NCI-H748 treated with DMSO at 0.1 percent for 48 hours (cell line): ENCODE data around the gene NDUFV3.
"Not testable (repeated sequence)": the region's sequence is repeated elsewhere in the genome, so short reads cannot be mapped to it uniquely, and the experiment has no call there.

Source experiments
- DNase-seq: peaks from one replicate; lab custom pipeline; 2025; lab: John Stamatoyannopoulos, UW

NDUFV3 gene

GRCh38 chr21:42936360-42936759 lies 43.3 kb downstream of the NDUFV3 start:
- not testable (repeated sequence) for DNase-seq

- DNase-seq: not testable (repeated sequence)
Observed at GRCh38 chr21:42937034-42937940, 44.2 kb downstream of the NDUFV3 start.

- DNase-seq: no peak
Observed at GRCh38 chr21:42937960-42938605, 45.0 kb downstream of the NDUFV3 start.

- DNase-seq: not testable (repeated sequence)
Observed at GRCh38 chr21:42938606-42938995, 45.5 kb downstream of the NDUFV3 start.

GRCh38 chr21:42939582-42940413 lies 46.7 kb downstream of the NDUFV3 start:
- no peak for DNase-seq

GRCh38 chr21:42941696-42942085 lies 48.6 kb downstream of the NDUFV3 start:
- DNase-seq: no peak

GRCh38 chr21:42942244-42942643 lies 49.1 kb downstream of the NDUFV3 start:
- no peak for DNase-seq

GRCh38 chr21:42949094-42949755 lies 56.1 kb downstream of the NDUFV3 start:
- not testable (repeated sequence) for DNase-seq

GRCh38 chr21:42951193-42951592 lies 58.1 kb downstream of the NDUFV3 start:
- DNase-seq: not testable (repeated sequence)

- DNase-seq: no peak
Observed at GRCh38 chr21:42956824-42957630, 63.9 kb downstream of the NDUFV3 start.

GRCh38 chr21:42958122-42958521 lies 65.0 kb downstream of the NDUFV3 start:
- DNase-seq: not testable (repeated sequence)

- no peak for DNase-seq
Observed at GRCh38 chr21:42959728-42960127, 66.6 kb downstream of the NDUFV3 start.

GRCh38 chr21:42962380-42963007 lies 69.4 kb downstream of the NDUFV3 start:
- no peak for DNase-seq
